ENCODE data around the gene WDR82.

Gene WDR82

GRCh38 chr3:52292247-52293065, 14.0 kb upstream of the WDR82 start:
- DNase-seq (ENCODE audit: insufficient read length, low spot score) = no peak
- no peak for FAIRE-seq
- TF ChIP-seq CTCF (IDR thresholded peaks at IDR 0.05; ENCODE audit: insufficient read depth, missing control alignments) = no peak

- FAIRE-seq = no peak
- TF ChIP-seq CTCF (IDR thresholded peaks at IDR 0.05; ENCODE audit: insufficient read depth, missing control alignments) = peak; percentile 44
- DNase-seq (ENCODE audit: insufficient read length, low spot score) = peak; percentile 63
Observed at GRCh38 chr3:52291508-52292181, 13.2 kb upstream of the WDR82 start.

- TF ChIP-seq CTCF (IDR thresholded peaks at IDR 0.05; ENCODE audit: insufficient read depth, missing control alignments) = no peak
- FAIRE-seq (no peak), DNase-seq (ENCODE audit: insufficient read length, low spot score) (no peak)
Observed at GRCh38 chr3:52290596-52291507, 12.4 kb upstream of the WDR82 start.

GRCh38 chr3:52289747-52290595, 11.5 kb upstream of the WDR82 start:
- no peak for TF ChIP-seq CTCF (IDR thresholded peaks at IDR 0.05; ENCODE audit: insufficient read depth, missing control alignments)
- DNase-seq (ENCODE audit: insufficient read length, low spot score) = no peak
- no peak for FAIRE-seq

- no peak for TF ChIP-seq CTCF (IDR thresholded peaks at IDR 0.05; ENCODE audit: insufficient read depth, missing control alignments)
- no peak for DNase-seq (ENCODE audit: insufficient read length, low spot score)
- no peak for FAIRE-seq
Observed at GRCh38 chr3:52289338-52289746, 10.9 kb upstream of the WDR82 start.

- no peak for TF ChIP-seq CTCF (IDR thresholded peaks at IDR 0.05; ENCODE audit: insufficient read depth, missing control alignments)
- no peak for DNase-seq (ENCODE audit: insufficient read length, low spot score)
- no peak for FAIRE-seq
Observed at GRCh38 chr3:52288674-52289073, 10.2 kb upstream of the WDR82 start.

All from D721Med (cell line).